ENCODE measurements around the gene CLOCK. TPM values are rescaled to one million over a fixed set of nuclear protein-coding genes. Genes with fewer than 3 reads are reported as not detected.

The CLOCK gene
- total and polyA plus RNA-seq, 9 of the 15 experiments (the other 6 are each of a cell fraction or from before 2014, with no cell fraction given): 3.7 to 14.4 (median 9.4) TPM

DNA sequence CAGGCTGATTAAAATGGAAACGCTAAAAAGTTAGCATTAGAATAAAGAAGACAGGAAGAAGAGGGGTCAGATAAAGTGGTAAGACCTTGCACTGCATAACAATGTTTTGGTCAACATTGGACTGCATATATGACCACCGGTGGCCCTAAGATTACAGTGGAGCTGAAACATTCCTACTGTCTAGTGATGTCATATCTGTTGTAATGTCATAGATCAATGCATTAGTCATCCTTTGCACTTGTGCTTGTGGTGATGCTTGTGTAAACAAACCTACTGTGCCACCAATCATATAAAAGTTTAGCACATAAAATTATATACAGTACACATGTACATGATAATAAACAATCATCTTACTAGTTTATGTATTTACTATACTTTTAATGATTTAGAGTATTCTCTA lies 78.0 kb downstream of the CLOCK start (continued):
- TF ChIP-seq, protein P1, sequence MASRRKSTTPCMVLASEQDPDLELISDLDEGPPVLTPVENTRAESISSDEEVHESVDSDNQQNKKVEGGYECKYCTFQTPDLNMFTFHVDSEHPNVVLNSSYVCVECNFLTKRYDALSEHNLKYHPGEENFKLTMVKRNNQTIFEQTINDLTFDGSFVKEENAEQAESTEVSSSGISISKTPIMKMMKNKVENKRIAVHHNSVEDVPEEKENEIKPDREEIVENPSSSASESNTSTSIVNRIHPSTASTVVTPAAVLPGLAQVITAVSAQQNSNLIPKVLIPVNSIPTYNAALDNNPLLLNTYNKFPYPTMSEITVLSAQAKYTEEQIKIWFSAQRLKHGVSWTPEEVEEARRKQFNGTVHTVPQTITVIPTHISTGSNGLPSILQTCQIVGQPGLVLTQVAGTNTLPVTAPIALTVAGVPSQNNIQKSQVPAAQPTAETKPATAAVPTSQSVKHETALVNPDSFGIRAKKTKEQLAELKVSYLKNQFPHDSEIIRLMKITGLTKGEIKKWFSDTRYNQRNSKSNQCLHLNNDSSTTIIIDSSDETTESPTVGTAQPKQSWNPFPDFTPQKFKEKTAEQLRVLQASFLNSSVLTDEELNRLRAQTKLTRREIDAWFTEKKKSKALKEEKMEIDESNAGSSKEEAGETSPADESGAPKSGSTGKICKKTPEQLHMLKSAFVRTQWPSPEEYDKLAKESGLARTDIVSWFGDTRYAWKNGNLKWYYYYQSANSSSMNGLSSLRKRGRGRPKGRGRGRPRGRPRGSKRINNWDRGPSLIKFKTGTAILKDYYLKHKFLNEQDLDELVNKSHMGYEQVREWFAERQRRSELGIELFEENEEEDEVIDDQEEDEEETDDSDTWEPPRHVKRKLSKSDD (conservative IDR thresholded peaks at IDR 0.05; ENCODE audit: low read length): no peak
- TF ChIP-seq CBX5 (IDR thresholded peaks at IDR 0.05; ENCODE audit: borderline replicate concordance, low read depth): no peak
- TF ChIP-seq, protein P2, sequence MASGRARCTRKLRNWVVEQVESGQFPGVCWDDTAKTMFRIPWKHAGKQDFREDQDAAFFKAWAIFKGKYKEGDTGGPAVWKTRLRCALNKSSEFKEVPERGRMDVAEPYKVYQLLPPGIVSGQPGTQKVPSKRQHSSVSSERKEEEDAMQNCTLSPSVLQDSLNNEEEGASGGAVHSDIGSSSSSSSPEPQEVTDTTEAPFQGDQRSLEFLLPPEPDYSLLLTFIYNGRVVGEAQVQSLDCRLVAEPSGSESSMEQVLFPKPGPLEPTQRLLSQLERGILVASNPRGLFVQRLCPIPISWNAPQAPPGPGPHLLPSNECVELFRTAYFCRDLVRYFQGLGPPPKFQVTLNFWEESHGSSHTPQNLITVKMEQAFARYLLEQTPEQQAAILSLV (tag; IDR thresholded peaks at IDR 0.05): no peak
- TF ChIP-seq, protein P3, sequence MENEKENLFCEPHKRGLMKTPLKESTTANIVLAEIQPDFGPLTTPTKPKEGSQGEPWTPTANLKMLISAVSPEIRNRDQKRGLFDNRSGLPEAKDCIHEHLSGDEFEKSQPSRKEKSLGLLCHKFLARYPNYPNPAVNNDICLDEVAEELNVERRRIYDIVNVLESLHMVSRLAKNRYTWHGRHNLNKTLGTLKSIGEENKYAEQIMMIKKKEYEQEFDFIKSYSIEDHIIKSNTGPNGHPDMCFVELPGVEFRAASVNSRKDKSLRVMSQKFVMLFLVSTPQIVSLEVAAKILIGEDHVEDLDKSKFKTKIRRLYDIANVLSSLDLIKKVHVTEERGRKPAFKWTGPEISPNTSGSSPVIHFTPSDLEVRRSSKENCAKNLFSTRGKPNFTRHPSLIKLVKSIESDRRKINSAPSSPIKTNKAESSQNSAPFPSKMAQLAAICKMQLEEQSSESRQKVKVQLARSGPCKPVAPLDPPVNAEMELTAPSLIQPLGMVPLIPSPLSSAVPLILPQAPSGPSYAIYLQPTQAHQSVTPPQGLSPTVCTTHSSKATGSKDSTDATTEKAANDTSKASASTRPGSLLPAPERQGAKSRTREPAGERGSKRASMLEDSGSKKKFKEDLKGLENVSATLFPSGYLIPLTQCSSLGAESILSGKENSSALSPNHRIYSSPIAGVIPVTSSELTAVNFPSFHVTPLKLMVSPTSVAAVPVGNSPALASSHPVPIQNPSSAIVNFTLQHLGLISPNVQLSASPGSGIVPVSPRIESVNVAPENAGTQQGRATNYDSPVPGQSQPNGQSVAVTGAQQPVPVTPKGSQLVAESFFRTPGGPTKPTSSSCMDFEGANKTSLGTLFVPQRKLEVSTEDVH (IDR thresholded peaks at IDR 0.05; ENCODE audit: low read depth, partially characterized antibody): no peak
- no peak for TF ChIP-seq ZNF41 (CRISPR knock-in tag; conservative IDR thresholded peaks at IDR 0.05)
- peak; percentile 22 for TF ChIP-seq MEIS2 (IDR thresholded peaks at IDR 0.05; ENCODE audit: partially characterized antibody)
- no peak for TF ChIP-seq TAL1 (IDR thresholded peaks at IDR 0.05)
- peak; percentile 62; the same call in 1 of the 2 replicates for TF ChIP-seq CREM (IDR thresholded peaks at IDR 0.05; ENCODE audit: low read depth)
- no peak for TF ChIP-seq NONO (IDR thresholded peaks at IDR 0.05; ENCODE audit: low read depth in 2 of 2, low read length in 1 of 2)
- TF ChIP-seq, protein P4, sequence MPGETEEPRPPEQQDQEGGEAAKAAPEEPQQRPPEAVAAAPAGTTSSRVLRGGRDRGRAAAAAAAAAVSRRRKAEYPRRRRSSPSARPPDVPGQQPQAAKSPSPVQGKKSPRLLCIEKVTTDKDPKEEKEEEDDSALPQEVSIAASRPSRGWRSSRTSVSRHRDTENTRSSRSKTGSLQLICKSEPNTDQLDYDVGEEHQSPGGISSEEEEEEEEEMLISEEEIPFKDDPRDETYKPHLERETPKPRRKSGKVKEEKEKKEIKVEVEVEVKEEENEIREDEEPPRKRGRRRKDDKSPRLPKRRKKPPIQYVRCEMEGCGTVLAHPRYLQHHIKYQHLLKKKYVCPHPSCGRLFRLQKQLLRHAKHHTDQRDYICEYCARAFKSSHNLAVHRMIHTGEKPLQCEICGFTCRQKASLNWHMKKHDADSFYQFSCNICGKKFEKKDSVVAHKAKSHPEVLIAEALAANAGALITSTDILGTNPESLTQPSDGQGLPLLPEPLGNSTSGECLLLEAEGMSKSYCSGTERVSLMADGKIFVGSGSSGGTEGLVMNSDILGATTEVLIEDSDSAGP (CRISPR knock-in tag; IDR thresholded peaks at IDR 0.05): no peak
- no peak for TF ChIP-seq EGR1 (conservative IDR thresholded peaks at IDR 0.05)
- no peak for TF ChIP-seq ELF4 (CRISPR knock-in tag; IDR thresholded peaks at IDR 0.05)
- peak; percentile 49; the same call in 1 of the 2 replicates for TF ChIP-seq CREB1 (IDR thresholded peaks at IDR 0.05)
- TF ChIP-seq CREB1 (CRISPR knock-in tag; IDR thresholded peaks at IDR 0.05): no peak
- TF ChIP-seq NR2C2 (CRISPR knock-in tag; IDR thresholded peaks at IDR 0.05): no peak
- no peak for TF ChIP-seq NR2C2 (tag; IDR thresholded peaks at IDR 0.05)
- TF ChIP-seq SAFB2 (IDR thresholded peaks at IDR 0.05; ENCODE audit: borderline replicate concordance, low read depth, low read length, severe bottlenecking): no peak
- TF ChIP-seq, protein P5, sequence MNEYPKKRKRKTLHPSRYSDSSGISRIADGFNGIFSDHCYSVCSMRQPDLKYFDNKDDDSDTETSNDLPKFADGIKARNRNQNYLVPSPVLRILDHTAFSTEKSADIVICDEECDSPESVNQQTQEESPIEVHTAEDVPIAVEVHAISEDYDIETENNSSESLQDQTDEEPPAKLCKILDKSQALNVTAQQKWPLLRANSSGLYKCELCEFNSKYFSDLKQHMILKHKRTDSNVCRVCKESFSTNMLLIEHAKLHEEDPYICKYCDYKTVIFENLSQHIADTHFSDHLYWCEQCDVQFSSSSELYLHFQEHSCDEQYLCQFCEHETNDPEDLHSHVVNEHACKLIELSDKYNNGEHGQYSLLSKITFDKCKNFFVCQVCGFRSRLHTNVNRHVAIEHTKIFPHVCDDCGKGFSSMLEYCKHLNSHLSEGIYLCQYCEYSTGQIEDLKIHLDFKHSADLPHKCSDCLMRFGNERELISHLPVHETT (CRISPR knock-in tag; conservative IDR thresholded peaks at IDR 0.05 in 1 of 2, IDR thresholded peaks at IDR 0.05 in 1 of 2): no peak
- peak in 1 of 2 experiments; percentile 77; a peak in 1 of 4 replicates for TF ChIP-seq FOXA3 (CRISPR knock-in tag; conservative IDR thresholded peaks at IDR 0.05 in 1 of 2, IDR thresholded peaks at IDR 0.05 in 1 of 2)

Data from K562 (cell line).